ENCODE data around the gene SLC25A26. TPM values are rescaled to one million over a fixed set of nuclear protein-coding genes. Genes with fewer than 3 reads are reported as not detected.

The SLC25A26 gene
- total RNA-seq, 1 donor from 2014 or later, result 19.2 TPM

GRCh38 chr3:66392966-66393332 is 172.1 kb downstream of the SLC25A26 start:
- Mint-ChIP-seq H3K4me1 (no peaks in the 10 kb centered on the region), H3K27me3 (ENCODE audit: low read depth) (no peaks in the 10 kb centered on the region), H3K36me3 (peaks cover 19% of the 10 kb centered on the region), H3K27ac (no peak overlapping the region), H3K9me3 (peaks cover 24% of the 10 kb centered on the region), H3K4me3 (no peak overlapping the region)
- TF ChIP-seq, protein P1, sequence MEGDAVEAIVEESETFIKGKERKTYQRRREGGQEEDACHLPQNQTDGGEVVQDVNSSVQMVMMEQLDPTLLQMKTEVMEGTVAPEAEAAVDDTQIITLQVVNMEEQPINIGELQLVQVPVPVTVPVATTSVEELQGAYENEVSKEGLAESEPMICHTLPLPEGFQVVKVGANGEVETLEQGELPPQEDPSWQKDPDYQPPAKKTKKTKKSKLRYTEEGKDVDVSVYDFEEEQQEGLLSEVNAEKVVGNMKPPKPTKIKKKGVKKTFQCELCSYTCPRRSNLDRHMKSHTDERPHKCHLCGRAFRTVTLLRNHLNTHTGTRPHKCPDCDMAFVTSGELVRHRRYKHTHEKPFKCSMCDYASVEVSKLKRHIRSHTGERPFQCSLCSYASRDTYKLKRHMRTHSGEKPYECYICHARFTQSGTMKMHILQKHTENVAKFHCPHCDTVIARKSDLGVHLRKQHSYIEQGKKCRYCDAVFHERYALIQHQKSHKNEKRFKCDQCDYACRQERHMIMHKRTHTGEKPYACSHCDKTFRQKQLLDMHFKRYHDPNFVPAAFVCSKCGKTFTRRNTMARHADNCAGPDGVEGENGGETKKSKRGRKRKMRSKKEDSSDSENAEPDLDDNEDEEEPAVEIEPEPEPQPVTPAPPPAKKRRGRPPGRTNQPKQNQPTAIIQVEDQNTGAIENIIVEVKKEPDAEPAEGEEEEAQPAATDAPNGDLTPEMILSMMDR (IDR thresholded peaks at IDR 0.05; ENCODE audit: unreplicated experiment), result no peak
- no peak for DNase-seq (ENCODE audit: low spot score in 2 of 2, unreplicated experiment in 2 of 2)

- Mint-ChIP-seq H3K4me3 (no peak overlapping the region), H3K27me3 (ENCODE audit: low read depth) (no peaks in the 10 kb centered on the region), H3K4me1 (no peaks in the 10 kb centered on the region), H3K27ac (no peak overlapping the region), H3K36me3 (peaks cover 14% of the 10 kb centered on the region), H3K9me3 (peaks cover 20% of the 10 kb centered on the region)
- DNase-seq (ENCODE audit: low spot score in 2 of 2, unreplicated experiment in 2 of 2), result no peak
- TF ChIP-seq, protein P1 (IDR thresholded peaks at IDR 0.05; ENCODE audit: unreplicated experiment), result no peak
Observed at GRCh38 chr3:66393333-66394005, 172.7 kb downstream of the SLC25A26 start.

GRCh38 chr3:66394019-66394752 is 173.4 kb downstream of the SLC25A26 start:
- Mint-ChIP-seq H3K27ac (no peak overlapping the region), H3K27me3 (ENCODE audit: low read depth) (no peaks in the 10 kb centered on the region), H3K36me3 (peaks cover 10% of the 10 kb centered on the region), H3K4me1 (no peaks in the 10 kb centered on the region), H3K9me3 (peaks cover 14% of the 10 kb centered on the region), H3K4me3 (no peak overlapping the region)
- DNase-seq (ENCODE audit: low spot score in 2 of 2, unreplicated experiment in 2 of 2), result no peak
- TF ChIP-seq, protein P1 (IDR thresholded peaks at IDR 0.05; ENCODE audit: unreplicated experiment), result no peak

GRCh38 chr3:66394753-66395249 is 174.0 kb downstream of the SLC25A26 start:
- Mint-ChIP-seq H3K27ac (no peak overlapping the region), H3K4me3 (no peak overlapping the region)
- DNase-seq (ENCODE audit: low spot score in 2 of 2, unreplicated experiment in 2 of 2), result no peak

GRCh38 chr3:66395635-66396034 is 174.8 kb downstream of the SLC25A26 start:
- H3K27ac Mint-ChIP-seq, result no peak overlapping the region
- H3K9me3 Mint-ChIP-seq, result peaks cover 8% of the 10 kb centered on the region
- no peaks in the 10 kb centered on the region for H3K4me1 Mint-ChIP-seq
- TF ChIP-seq, protein P1 (IDR thresholded peaks at IDR 0.05; ENCODE audit: unreplicated experiment), result no peak
- no peak overlapping the region for H3K4me3 Mint-ChIP-seq
- H3K27me3 Mint-ChIP-seq (ENCODE audit: low read depth), result no peaks in the 10 kb centered on the region
- no peak for DNase-seq (ENCODE audit: low spot score in 2 of 2, unreplicated experiment in 2 of 2)
- peaks cover 8% of the 10 kb centered on the region for H3K36me3 Mint-ChIP-seq

More at GRCh38 chr3:66394753-66395249, 174.0 kb downstream of the SLC25A26 start:
- Mint-ChIP-seq H3K4me1 (no peaks in the 10 kb centered on the region), H3K27me3 (ENCODE audit: low read depth) (no peaks in the 10 kb centered on the region), H3K9me3 (peaks cover 8% of the 10 kb centered on the region), H3K36me3 (peaks cover 8% of the 10 kb centered on the region)
- TF ChIP-seq, protein P1 (IDR thresholded peaks at IDR 0.05; ENCODE audit: unreplicated experiment), result no peak
